HEK293 (cell line): ENCODE measurements around the gene TRIM3.

Experiments
- YY1 ChIP-seq: fragments of 450-650 bp; formaldehyde crosslinking; IDR thresholded peaks from 2 replicates; pipeline ENCODE4 v1.5.1; 2018; ENCODE audit warnings: missing biosample characterization, missing genetic modification characterization
- ZNF501 ChIP-seq: fragments of 450-650 bp; formaldehyde crosslinking; IDR thresholded peaks from 2 replicates; pipeline ENCODE4 v1.5.1; 2016; ENCODE audit warnings: missing biosample characterization, missing genetic modification characterization

DNA sequence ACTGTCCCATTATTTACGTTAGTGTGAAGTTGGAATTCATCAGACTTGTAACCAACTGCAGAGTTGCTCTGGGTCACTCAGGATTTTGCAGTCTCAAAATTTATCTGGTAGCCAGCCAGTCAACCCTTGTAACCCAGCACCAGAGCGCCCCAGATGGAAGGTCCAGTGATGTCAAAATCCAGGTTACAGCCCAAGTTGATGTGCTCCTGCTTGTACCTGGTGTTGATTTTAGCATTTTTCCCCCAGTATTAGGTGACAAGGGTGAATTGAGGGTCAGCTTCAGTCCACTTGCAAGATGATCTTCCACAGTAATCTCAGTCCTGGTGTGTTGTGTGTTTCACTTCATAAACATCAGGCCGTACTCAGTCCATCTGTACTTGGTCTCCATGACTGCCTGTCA, 15.1 kb upstream of the TRIM3 start:
- TF ChIP-seq YY1 (no peak), ZNF501 (no peak)
